A172 (cell line): Measurements from ENCODE around the gene CNGA1. TPM values are rescaled to one million over a fixed set of nuclear protein-coding genes. Genes with fewer than 3 reads are reported as not detected.
A peak's percentile ranks its signal among the peaks of the same experiment; 100 is the strongest.

ENCODE experiments used
- DNase-seq: peaks from one replicate; pipeline ENCODE4 v3.0.0-alpha.2; 2015; ENCODE audit warnings: low spot score
- total RNA-seq: library from RNA; depleted of rRNA; stranded (reverse); fragments of >200 nt; shearing (Covaris generic); gene quantifications from 2 replicates; pipeline ENCODE4 v1.2.3, GENCODE V29; 2014; rRNA removed

Gene CNGA1
- not detected in 2 replicates for total RNA-seq

- DNase-seq, result peak; percentile 26
Observed at GRCh38 chr4:48016141-48017107, at the start of gene CNGA1, which contains the start of gene NIPAL1. TSS of gene CNGA1 (minus strand) at chr4:48016681. CDS start at chr4:47952689, 63,992 bp downstream. TSS of gene NIPAL1 (plus strand) at chr4:48016772. CDS start at chr4:48016840, 68 bp downstream.

- no peak for DNase-seq
Observed at GRCh38 chr4:48065587-48066052, 49.1 kb upstream of the CNGA1 start.

DNA sequence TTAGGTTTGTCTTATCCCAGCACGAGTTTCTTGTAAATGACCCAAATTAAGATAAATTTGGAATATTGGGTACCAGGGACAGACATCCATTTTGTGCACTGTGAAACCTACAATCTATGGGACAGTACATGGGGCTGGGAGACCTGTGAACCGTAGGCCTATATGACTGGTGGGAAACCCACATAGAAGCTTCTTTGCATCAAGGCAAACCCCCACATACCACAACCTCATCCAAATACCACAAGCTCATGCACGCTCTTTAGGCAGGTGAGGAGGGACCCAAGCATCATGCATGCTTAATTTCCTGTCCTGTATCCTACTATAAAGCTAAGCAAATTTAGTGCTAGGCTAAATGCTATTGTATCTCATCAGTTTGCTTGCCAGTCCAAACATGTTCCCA, 47.9 kb upstream of the CNGA1 start:
- DNase-seq, result no peak

DNA sequence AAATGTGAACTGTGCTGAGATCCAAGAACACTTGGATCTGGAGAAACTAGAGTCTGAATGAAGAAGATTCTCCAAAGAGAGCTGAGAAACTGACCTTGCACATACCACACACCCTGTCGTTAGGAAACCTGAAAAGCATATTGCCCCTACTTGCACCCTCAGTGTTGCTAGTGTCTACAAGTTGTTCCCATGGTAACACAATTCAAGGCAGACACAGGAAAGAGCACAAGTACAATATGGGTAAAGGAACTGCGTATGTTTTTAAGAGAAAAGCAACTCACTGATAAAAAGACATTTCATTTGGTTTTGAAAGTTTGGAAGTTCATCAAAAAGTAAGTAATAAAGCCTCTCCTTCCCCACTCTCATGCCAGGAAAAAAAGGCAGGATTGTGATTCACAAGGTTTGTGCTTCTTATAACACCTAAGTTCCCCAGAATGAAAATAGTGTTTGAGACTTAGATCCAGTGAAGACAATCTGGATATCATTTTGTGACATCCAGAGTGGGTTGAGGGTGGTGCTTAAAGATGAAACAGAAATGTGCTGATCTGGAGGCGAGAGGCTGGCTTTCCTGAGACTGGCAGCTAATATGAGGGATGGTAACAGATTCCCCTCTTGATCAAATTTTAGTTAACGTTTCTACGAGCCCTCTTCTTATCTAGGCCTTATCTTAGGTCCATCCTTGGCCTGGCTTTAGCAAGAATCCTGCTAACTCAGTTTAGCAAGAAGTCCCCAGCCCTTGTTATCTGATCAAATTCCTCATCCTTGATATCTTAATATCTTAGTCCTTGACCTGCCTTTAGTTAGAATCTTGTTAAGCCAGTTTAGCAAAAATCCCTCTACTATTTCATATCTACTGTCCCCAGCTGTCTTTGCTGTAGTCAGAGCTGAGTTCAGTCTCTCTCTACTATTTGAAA, 42.4 kb upstream of the CNGA1 start:
- no peak for DNase-seq

DNA sequence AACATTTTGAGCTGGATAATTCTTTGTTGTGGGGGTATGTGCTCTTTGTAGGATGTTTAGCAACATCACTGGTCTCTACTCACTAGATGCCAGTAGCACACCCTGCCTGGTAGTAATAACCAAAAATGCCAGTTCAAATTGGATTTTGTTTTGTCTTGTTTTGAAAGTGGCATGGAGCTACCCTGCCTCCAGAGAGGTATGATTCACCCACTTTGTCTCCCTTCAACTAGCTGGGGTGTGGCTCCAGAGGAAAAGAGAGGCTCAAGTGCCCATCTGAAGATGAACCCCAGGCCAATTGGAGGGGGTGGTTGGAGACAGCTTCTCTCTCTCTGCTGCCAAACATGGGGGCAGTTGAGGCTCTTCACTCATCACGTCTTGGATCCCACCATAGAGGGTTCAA, 34.6 kb upstream of the CNGA1 start:
- no peak for DNase-seq

GRCh38 chr4:48049483-48049882, 33.0 kb upstream of the CNGA1 start:
- no peak for DNase-seq

DNA sequence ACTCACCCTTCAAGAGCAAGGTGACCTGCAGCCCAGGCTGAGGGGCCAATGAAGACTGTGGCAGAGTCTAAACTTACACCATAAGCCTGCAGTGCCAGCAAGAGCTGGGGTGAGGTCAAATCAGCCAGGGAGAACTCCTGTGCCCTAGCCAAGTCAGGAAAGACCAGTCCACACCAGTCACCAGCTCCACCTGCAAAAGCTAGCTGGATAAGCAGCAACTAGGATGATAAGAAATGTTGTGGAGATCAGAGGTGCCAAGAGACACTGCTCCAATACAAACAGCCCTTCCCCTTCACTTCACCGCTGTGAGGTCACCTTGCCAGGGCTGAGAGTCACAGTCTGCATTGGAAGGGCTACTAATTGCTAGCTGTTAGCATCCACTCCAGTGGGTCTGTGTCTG, 31.4 kb upstream of the CNGA1 start:
- DNase-seq, result no peak

- no peak for DNase-seq
Observed at GRCh38 chr4:48047421-48047844, 31.0 kb upstream of the CNGA1 start.

- no peak for DNase-seq
Observed at GRCh38 chr4:48046059-48046458, 29.6 kb upstream of the CNGA1 start.

GRCh38 chr4:48044298-48044697, 27.8 kb upstream of the CNGA1 start:
- DNase-seq, result no peak

- DNase-seq, result no peak
Observed at GRCh38 chr4:48043504-48043903, 27.0 kb upstream of the CNGA1 start.

DNA sequence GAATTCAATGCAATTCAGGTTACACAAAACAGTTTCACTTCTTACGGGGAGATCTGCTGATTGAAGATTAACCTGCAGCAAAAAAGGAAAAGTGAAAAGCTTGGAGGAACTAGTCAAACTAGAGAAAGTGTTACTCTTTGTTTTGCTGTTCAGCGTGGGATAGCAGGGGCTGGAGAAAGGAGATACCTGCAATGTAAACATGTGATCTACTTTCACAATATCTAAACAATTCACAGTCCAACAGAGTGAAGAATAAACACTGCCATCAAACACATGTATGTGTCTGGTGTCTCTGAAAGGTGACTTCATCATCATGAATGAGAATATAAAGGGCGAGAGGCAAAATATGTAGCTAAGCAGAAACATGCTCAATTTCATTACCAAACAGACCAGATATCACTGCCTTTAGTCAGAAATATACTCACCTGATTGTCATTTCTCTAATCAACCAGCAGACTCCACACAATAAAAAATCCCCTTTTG, 26.5 kb upstream of the CNGA1 start:
- no peak for DNase-seq

GRCh38 chr4:48041535-48042137, 25.2 kb upstream of the CNGA1 start:
- no peak for DNase-seq

DNA sequence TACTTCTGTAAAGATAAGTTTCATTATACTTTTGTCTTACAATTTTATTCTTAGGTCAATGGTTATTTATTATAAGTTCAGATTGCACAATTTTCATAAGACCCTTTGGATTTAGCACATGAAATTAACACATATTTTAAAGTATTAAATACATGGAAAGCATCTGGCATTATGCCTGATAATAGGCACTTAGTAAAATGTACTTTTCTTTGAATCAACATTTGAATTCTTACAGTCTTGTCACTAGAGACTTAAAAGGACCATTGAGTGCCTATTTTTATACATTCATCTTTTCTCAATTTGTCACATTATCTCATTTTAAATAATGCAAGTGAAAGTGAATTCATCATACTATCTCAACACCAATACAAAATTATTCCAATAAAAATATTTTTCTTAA, 23.1 kb upstream of the CNGA1 start:
- no peak for DNase-seq

- DNase-seq, result no peak
Observed at GRCh38 chr4:48038666-48039065, 22.2 kb upstream of the CNGA1 start.

GRCh38 chr4:48037117-48037462, 20.6 kb upstream of the CNGA1 start:
- no peak for DNase-seq

DNA sequence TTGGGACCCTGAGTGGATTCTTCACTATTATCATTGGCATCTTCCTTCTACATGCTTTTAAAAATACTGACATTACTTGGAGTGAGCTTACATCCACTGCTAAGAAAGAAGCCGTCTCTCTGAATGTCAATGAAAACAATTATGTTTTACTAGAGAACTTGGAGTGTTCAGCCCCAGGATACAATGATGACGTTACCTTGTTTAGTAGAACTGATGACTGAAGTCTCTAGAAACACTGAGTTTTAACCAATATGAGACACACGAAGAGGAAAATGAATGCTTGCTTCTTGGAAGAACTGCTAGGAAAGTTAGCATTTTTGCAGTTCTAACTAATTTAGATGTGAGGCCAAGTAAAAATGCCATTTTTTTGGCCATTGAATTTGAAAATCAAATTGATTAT, 19.5 kb upstream of the CNGA1 start:
- no peak for DNase-seq

GRCh38 chr4:48033825-48034413, 17.4 kb upstream of the CNGA1 start:
- DNase-seq, result peak; percentile 28

DNA sequence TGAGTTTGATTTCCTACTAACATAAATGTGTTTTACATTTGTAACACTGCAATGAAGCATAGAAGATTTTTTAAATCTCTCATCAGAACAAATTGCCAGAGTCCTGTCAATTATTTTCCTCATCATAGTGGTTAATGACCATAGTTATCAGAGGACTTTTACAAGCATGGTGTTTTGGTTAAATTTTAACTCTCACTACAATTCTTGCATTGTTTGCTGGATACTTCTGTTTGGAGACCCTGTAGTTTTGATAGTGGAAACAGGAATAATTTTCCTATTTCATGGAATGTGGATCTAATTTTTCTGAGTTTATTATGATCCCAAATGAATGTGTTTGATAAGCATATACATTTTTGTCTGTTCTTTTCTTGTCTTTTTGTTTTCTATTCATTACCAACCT, 16.9 kb upstream of the CNGA1 start:
- DNase-seq, result no peak

DNA sequence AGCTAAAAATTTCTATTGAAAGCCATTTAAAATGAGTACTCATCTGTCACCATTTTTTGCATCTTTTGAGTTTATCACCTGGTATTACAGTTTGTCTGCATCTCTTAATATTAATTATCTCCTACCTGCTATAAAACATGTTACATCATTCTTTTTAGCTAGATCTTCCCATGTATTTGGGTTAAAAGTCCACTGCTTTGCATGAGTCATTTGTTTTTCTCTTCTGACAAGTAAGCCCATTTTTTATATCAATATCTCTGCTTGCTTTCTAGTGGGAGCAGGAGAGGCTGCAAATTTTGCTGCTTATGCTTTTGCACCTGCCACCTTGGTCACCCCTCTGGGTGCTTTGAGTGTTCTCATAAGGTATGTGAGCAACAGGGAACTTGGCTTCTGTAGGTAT, 16.2 kb upstream of the CNGA1 start:
- DNase-seq, result no peak

- peak; percentile 62 for DNase-seq
Observed at GRCh38 chr4:48031802-48032525, 15.5 kb upstream of the CNGA1 start.
